HepG2 (cell line): ENCODE results near the gene TRIM54. TPM values are rescaled to one million over a fixed set of nuclear protein-coding genes. Genes with fewer than 3 reads are reported as not detected.
"Not testable (repeated sequence)": the region's sequence is repeated elsewhere in the genome, so short reads cannot be mapped to it uniquely, and the experiment has no call there.

Experiments used
- ATAC-seq: fragments of 200-7000 bp; cut with Tn5 transposase; 3 replicates; pipeline ENCODE4 v1.9.1; 2020; ENCODE audit warnings: mild to moderate bottlenecking, moderate library complexity
- BruUV-seq: library from RNA; stranded (reverse); fragments of 400-500 nt; replicated peaks from 2 replicates; lab custom pipeline; 2021; lab: Mats Ljungman, UMichigan
- CTCF ChIA-PET: fragments of 300-600 bp; formaldehyde crosslinking; extraction: SDS; loops from one replicate; lab custom pipeline; 2021; ENCODE audit warnings: low total read pairs, inconsistent platforms, low intra/inter-chr PET ratio; lab: Yijun Ruan, JAX
- POLR2A ChIA-PET: fragments of 350-600 bp; sonication (Branson Sonifier 250); formaldehyde crosslinking; loops from one replicate; lab custom pipeline; 2020; ENCODE audit warnings: antibody characterized with exemption, inconsistent platforms; lab: Yijun Ruan, JAX
- DNase-seq: peaks from one replicate; pipeline ENCODE4 v3.0.0-alpha.2; 2015; ENCODE audit warnings: low spot score
- FAIRE-seq: peaks from 3 replicates; lab custom pipeline; 2011; peaks lifted over from hg19 to GRCh38; lab: Jason Lieb, UNC
- H2AFZ ChIP-seq: one replicate; pipeline ENCODE4 v1.6.1; 2011; ENCODE audit warnings: low read length, inconsistent platforms
- H3K27ac ChIP-seq: fragments of 300-600 bp; 3 replicates; pipeline ENCODE4 v1.8.0; 2011; ENCODE audit warnings: mixed run types, mild to moderate bottlenecking, mixed read lengths, low read length, inconsistent platforms; ENCODE audit not compliant: insufficient read depth; ENCODE audit errors: extremely low read length
- H3K27me3 ChIP-seq, 2 experiments: fragments of 200-600 bp in 1 of 2; 2 replicates in 1 of 2; 3 replicates in 1 of 2; pipeline versions ENCODE4 v1.6.0 to v1.8.0; 2011; ENCODE audit warnings: low read length in 2 of 2, mild to moderate bottlenecking in 2 of 2, moderate library complexity in 2 of 2, inconsistent platforms in 1 of 2; ENCODE audit not compliant: insufficient read depth in 2 of 2, control insufficient read depth in 1 of 2
- H3K36me3 ChIP-seq, 2 experiments: fragments of 200-600 bp in 1 of 2; replicated peaks in 1 of 2; 2 replicates in 1 of 2; 3 replicates in 1 of 2; pipeline versions ENCODE4 v1.5.1 to v1.8.0; 2011; ENCODE audit warnings: low read length in 2 of 2, inconsistent platforms in 1 of 2; ENCODE audit not compliant: insufficient read depth in 2 of 2, control insufficient read depth in 1 of 2
- H3K4me1 ChIP-seq: 2 replicates; pipeline ENCODE4 v1.5.1; 2012; ENCODE audit warnings: low read length, inconsistent platforms; ENCODE audit not compliant: insufficient read depth
- H3K4me2 ChIP-seq: 2 replicates; pipeline ENCODE4 v1.6.0; 2011; ENCODE audit warnings: low read depth, low read length, inconsistent platforms
- H3K4me3 ChIP-seq, 3 experiments: fragments of 200-600 bp in 1 of 3; sonication (generic), shearing (Covaris generic) in 1 of 3; replicated peaks in 1 of 3; 2 replicates each; pipeline ENCODE4 v1.5.1; 2011 to 2016; ENCODE audit warnings: low read length in 3 of 3, inconsistent platforms in 2 of 3, low read depth in 2 of 3, mild to moderate bottlenecking in 2 of 3, control low read depth in 1 of 3, mixed read lengths in 1 of 3; ENCODE audit not compliant: insufficient read depth in 1 of 3
- H3K79me2 ChIP-seq: one replicate; pipeline ENCODE4 v1.6.1; 2011; ENCODE audit warnings: low read length, inconsistent platforms; ENCODE audit not compliant: insufficient read depth
- H3K9ac ChIP-seq: 2 replicates; pipeline ENCODE4 v1.6.0; 2011; ENCODE audit warnings: mild to moderate bottlenecking, low read depth, low read length, inconsistent platforms; ENCODE audit not compliant: insufficient read depth
- H3K9me3 ChIP-seq: 2 replicates; pipeline ENCODE4 v1.5.1; 2012; ENCODE audit warnings: mild to moderate bottlenecking, low read length
- H4K20me1 ChIP-seq: 2 replicates; pipeline ENCODE4 v1.6.0; 2011; ENCODE audit warnings: inconsistent platforms, mild to moderate bottlenecking, low read length, moderate library complexity; ENCODE audit not compliant: insufficient read depth
- BRCA1 ChIP-seq: sonication (generic); formaldehyde crosslinking; IDR thresholded peaks from 2 replicates; pipeline ENCODE4 v1.4.0; 2020; ENCODE audit warnings: missing genetic modification reagents
- CEBPG ChIP-seq: IDR thresholded peaks from 2 replicates; pipeline ENCODE4 v1.6.1; 2016
- DPF2 ChIP-seq: sonication (generic); formaldehyde crosslinking; IDR thresholded peaks from 2 replicates; pipeline ENCODE4 v1.4.0; 2020; ENCODE audit warnings: mild to moderate bottlenecking, low read depth, missing genetic modification reagents, borderline replicate concordance
- EZH2 ChIP-seq: conservative IDR thresholded peaks from 2 replicates; pipeline ENCODE4 v1.6.1; 2012; ENCODE audit warnings: mild to moderate bottlenecking, low read depth, low read length, moderate library complexity
- GTF3A ChIP-seq: sonication (generic); formaldehyde crosslinking; conservative IDR thresholded peaks from 2 replicates; pipeline ENCODE4 v1.4.0; 2020; ENCODE audit warnings: mild to moderate bottlenecking, missing genetic modification reagents
- LCORL ChIP-seq, 2 experiments: fragments of 450-650 bp in 1 of 2; sonication (generic) in 1 of 2; formaldehyde crosslinking in 1 of 2; IDR thresholded peaks; 2 replicates each; pipeline versions ENCODE4 v1.5.0 to v1.6.1; 2017 to 2020; ENCODE audit warnings: antibody characterized with exemption in 1 of 2, missing genetic modification reagents in 1 of 2
- TRIM24 ChIP-seq: sonication (generic); formaldehyde crosslinking; IDR thresholded peaks from 2 replicates; pipeline ENCODE4 v1.8.0; 2022; ENCODE audit warnings: mild to moderate bottlenecking, missing genetic modification reagents
- ZFP37 ChIP-seq: sonication (generic); formaldehyde crosslinking; IDR thresholded peaks from 2 replicates; pipeline ENCODE4 v1.4.0; 2020; ENCODE audit warnings: missing genetic modification reagents, borderline replicate concordance
- ZMYM2 ChIP-seq: sonication (generic); formaldehyde crosslinking; IDR thresholded peaks from 2 replicates; pipeline ENCODE4 v1.8.0; 2022; ENCODE audit warnings: mild to moderate bottlenecking, missing genetic modification reagents
- ZNF232 ChIP-seq: sonication (generic); formaldehyde crosslinking; IDR thresholded peaks from 2 replicates; pipeline ENCODE4 v1.4.0; 2020; ENCODE audit warnings: missing genetic modification reagents, borderline replicate concordance
- ZNF317 ChIP-seq: sonication (generic); formaldehyde crosslinking; IDR thresholded peaks from 2 replicates; pipeline ENCODE4 v1.5.0; 2020; ENCODE audit warnings: mild to moderate bottlenecking, missing genetic modification reagents
- ZNF552 ChIP-seq: sonication (generic); formaldehyde crosslinking; IDR thresholded peaks from 2 replicates; pipeline ENCODE4 v1.9.0; 2022; ENCODE audit warnings: missing genetic modification reagents, mild to moderate bottlenecking, borderline replicate concordance
- ZNF577 ChIP-seq: sonication (generic); formaldehyde crosslinking; IDR thresholded peaks from 2 replicates; pipeline ENCODE4 v1.4.0; 2020; ENCODE audit warnings: mild to moderate bottlenecking, low read depth, missing genetic modification reagents, borderline replicate concordance
- ZNF670 ChIP-seq: sonication (generic); formaldehyde crosslinking; IDR thresholded peaks from 2 replicates; pipeline ENCODE4 v1.8.0; 2022; ENCODE audit warnings: mild to moderate bottlenecking, missing genetic modification reagents, borderline replicate concordance
- WGBS: methylation state at CpG from one replicate; pipeline ENCODE4 v1.1.6; 2017; ENCODE audit warnings: low lambda C conversion rate; 5-methylcytosine and 5-hydroxymethylcytosine counted together
- in situ Hi-C: cut with HindIII; loops from 2 replicates; pipeline ENCODE4 v1.10.0; 2017; ENCODE audit warnings: low pct_unique_long_range_greater_than_20kb; ENCODE audit not compliant: extremely low pct_ligation_motif_present
- intact Hi-C: fragments of 100-400 bp; cut with micrococcal nuclease; formaldehyde crosslinking; loops from one replicate; pipeline ENCODE4 v1.10.0; 2022; ENCODE audit not compliant: unreplicated experiment
- polyA plus RNA-seq, 8 experiments: library from polyadenylated mRNA; depleted of rRNA in 3 of 8; stranded (reverse) in 7 of 8; unstranded in 1 of 8; fragments of >200 nt; fragmentation: Illumina TruSeq in 4 of 8; extraction: Trizol in 4 of 8; gene quantifications; 2 replicates each; pipeline versions ENCODE4 v1.2.1 to v1.2.3, GENCODE V29; 2011 to 2016; ENCODE audit warnings: low read depth in 4 of 8, missing spikeins in 1 of 8, mixed read lengths in 1 of 8; ENCODE audit not compliant: insufficient read depth in 1 of 8
- total RNA-seq, 5 experiments: library from RNA; depleted of rRNA; stranded (reverse); fragments of >200 nt; fragmentation: Illumina TruSeq; extraction: Trizol; gene quantifications; 2 replicates each; pipeline ENCODE4 v1.2.3, GENCODE V29; 2016; ENCODE audit warnings: low read depth in 1 of 5
- TF ChIP-seq, protein P1 (sequence below): fragments of 450-650 bp; IDR thresholded peaks from 2 replicates; pipeline ENCODE4 v1.6.1; 2016
- TF ChIP-seq, protein P2 (sequence below): IDR thresholded peaks from 2 replicates; pipeline ENCODE4 v1.6.1; 2016; ENCODE audit warnings: low read depth, borderline replicate concordance
- TF ChIP-seq, protein P3 (sequence below): sonication (generic); IDR thresholded peaks from 2 replicates; pipeline ENCODE4 v1.6.1; 2016; ENCODE audit warnings: low read depth, borderline replicate concordance

Gene TRIM54
- total and polyA plus RNA-seq, 2 of the 13 experiments (the other 11 are each of a cell fraction or from before 2014, with no cell fraction given) = 0.07 to 0.13 TPM

DNA sequence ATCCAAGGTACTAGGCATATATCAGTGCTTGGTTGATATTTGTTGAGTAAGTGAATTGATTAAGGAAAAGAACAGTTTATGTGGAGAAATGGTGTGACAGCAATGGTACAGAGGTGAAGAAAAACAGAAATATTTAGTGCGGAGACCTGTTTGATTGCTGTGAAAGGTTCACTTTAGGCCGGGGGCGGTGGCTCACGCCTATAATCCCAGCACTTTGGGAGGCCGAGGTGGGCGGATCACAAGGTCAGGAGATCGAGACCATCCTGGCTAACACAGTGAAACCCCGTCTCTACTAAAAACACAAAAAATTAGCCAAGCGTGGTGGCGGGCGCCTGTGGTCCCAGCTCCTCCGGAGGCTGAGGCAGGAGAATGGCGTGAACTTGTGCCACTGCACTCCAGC lies 13.9 kb upstream of the TRIM54 start:
- TF ChIP-seq EZH2 = 0 out of 2 replicates have a peak, but pooled peaks have one; percentile 59

DNA sequence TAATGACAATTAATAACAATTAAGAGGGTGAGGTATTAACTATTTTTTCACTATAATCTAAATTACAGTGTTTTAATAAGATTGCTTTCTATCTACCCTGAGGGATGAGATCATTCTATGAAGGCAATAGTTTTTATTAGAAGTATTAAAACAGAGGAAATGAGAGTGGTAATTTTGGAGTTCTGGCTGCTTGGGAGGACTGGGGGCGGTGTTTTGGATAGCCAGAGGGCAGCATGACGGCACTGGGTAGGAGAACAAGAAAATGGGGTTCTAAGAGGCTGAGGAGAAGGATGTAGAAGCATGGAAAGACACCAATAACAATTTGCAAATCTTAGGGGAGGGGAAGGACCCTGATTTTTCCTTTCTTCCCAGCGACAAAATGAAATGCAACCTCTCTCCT lies 12.1 kb upstream of the TRIM54 start:
- Histone ChIP-seq H3K79me2 (no peaks in the 10 kb centered on the region), H3K4me1 (peaks cover 17% of the 10 kb centered on the region), H3K4me2 (no peak overlapping the region), H4K20me1 (no peaks in the 10 kb centered on the region), H3K36me3 (no peaks in the 10 kb centered on the region), H3K4me3 (no peak overlapping the region), H3K27ac (no peak overlapping the region), H3K27me3 (peaks cover 7 to 70% of the 10 kb centered on the region in 2 experiments), H3K9ac (no peak overlapping the region), H3K9me3 (no peaks in the 10 kb centered on the region), H2AFZ (no peak overlapping the region)
- no peak for FAIRE-seq
- CTCF ChIA-PET = no interaction called here
- POLR2A ChIA-PET = interaction anchor here (1.2 kb wide), 1 partner anchor 23 kb away, joined by 3 read pairs; no protein-coding TSS in a partner anchor
- DNase-seq = no peak
- 4% methylated on average over 3 of the region's 3 CpGs for WGBS
- no TSS peak for BruUV-seq
- ATAC-seq = no peak
- intact Hi-C loops (no loop called here), in situ Hi-C loops (no loop called here)
- TF ChIP-seq, protein P1, sequence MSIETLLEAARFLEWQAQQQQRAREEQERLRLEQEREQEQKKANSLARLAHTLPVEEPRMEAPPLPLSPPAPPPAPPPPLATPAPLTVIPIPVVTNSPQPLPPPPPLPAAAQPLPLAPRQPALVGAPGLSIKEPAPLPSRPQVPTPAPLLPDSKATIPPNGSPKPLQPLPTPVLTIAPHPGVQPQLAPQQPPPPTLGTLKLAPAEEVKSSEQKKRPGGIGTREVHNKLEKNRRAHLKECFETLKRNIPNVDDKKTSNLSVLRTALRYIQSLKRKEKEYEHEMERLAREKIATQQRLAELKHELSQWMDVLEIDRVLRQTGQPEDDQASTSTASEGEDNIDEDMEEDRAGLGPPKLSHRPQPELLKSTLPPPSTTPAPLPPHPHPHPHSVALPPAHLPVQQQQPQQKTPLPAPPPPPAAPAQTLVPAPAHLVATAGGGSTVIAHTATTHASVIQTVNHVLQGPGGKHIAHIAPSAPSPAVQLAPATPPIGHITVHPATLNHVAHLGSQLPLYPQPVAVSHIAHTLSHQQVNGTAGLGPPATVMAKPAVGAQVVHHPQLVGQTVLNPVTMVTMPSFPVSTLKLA = no peak
- TF ChIP-seq, protein P2, sequence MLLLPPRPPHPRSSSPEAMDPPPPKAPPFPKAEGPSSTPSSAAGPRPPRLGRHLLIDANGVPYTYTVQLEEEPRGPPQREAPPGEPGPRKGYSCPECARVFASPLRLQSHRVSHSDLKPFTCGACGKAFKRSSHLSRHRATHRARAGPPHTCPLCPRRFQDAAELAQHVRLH (CRISPR knock-in tag) = no peak
- TF ChIP-seq LCORL (IDR thresholded peaks at IDR 0.05) = no peak
- TF ChIP-seq LCORL (CRISPR knock-in tag; IDR thresholded peaks at IDR 0.05) = no peak
- TF ChIP-seq, protein P3, sequence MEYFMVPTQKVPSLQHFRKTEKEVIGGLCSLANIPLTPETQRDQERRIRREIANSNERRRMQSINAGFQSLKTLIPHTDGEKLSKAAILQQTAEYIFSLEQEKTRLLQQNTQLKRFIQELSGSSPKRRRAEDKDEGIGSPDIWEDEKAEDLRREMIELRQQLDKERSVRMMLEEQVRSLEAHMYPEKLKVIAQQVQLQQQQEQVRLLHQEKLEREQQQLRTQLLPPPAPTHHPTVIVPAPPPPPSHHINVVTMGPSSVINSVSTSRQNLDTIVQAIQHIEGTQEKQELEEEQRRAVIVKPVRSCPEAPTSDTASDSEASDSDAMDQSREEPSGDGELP = no peak
- no peak for TF ChIP-seq ZMYM2 (CRISPR knock-in tag)
- TF ChIP-seq ZNF232 (CRISPR knock-in tag) = no peak
- no peak for TF ChIP-seq BRCA1 (CRISPR knock-in tag)
- no peak for TF ChIP-seq TRIM24 (CRISPR knock-in tag)
- TF ChIP-seq GTF3A (CRISPR knock-in tag) = no peak
- TF ChIP-seq ZNF670 (CRISPR knock-in tag) = no peak
- TF ChIP-seq ZNF317 (CRISPR knock-in tag) = no peak
- no peak for TF ChIP-seq ZFP37 (CRISPR knock-in tag)
- TF ChIP-seq ZNF577 (CRISPR knock-in tag) = no peak
- no peak for TF ChIP-seq DPF2 (CRISPR knock-in tag)
- no peak for TF ChIP-seq CEBPG (CRISPR knock-in tag)
- TF ChIP-seq ZNF552 (CRISPR knock-in tag) = no peak

More for the DNA sequence above, 13.9 kb upstream of the TRIM54 start:
- BruUV-seq, H3K79me2 ChIP-seq, H3K36me3 ChIP-seq, in situ Hi-C loops, H3K27ac ChIP-seq, H3K9ac ChIP-seq, H3K4me3 ChIP-seq, H2AFZ ChIP-seq, FAIRE-seq, DNase-seq, ATAC-seq, POLR2A ChIA-PET, H3K9me3 ChIP-seq, H3K4me2 ChIP-seq, H4K20me1 ChIP-seq, intact Hi-C loops, CTCF ChIA-PET: not testable (repeated sequence)
- Histone ChIP-seq H3K4me1 (peaks cover 35% of the 10 kb centered on the region), H3K27me3 (peaks cover 13 to 75% of the 10 kb centered on the region in 2 experiments)
- WGBS = 41% methylated on average over 13 of the region's 13 CpGs
